IMR-90 (cell line): ENCODE measurements around the gene RAD51B. TPM values are rescaled to one million over a fixed set of nuclear protein-coding genes. Genes with fewer than 3 reads are reported as not detected.

Experiments used
- ATAC-seq: fragments of 200-7000 bp; cut with Tn5 transposase; 2 replicates; pipeline ENCODE4 v1.9.1; 2020; ENCODE audit warnings: low read depth, mild to moderate bottlenecking, moderate library complexity
- BruUV-seq: library from RNA; stranded (reverse); fragments of 400-500 nt; replicated peaks from 2 replicates; lab custom pipeline; 2021; lab: Mats Ljungman, UMichigan
- CTCF ChIA-PET: fragments of 300-600 bp; formaldehyde crosslinking; extraction: SDS; loops from one replicate; lab custom pipeline; 2021; ENCODE audit warnings: antibody characterized with exemption; lab: Yijun Ruan, JAX
- POLR2A ChIA-PET: fragments of 300-600 bp; sonication (Branson Sonifier 250); formaldehyde crosslinking; loops from one replicate; lab custom pipeline; 2022; ENCODE audit warnings: antibody characterized with exemption; ENCODE audit not compliant: unreplicated experiment; lab: Charles Lee
- DNase-seq: peaks from one replicate; pipeline ENCODE4 v3.0.0; 2013
- H2AFZ ChIP-seq: replicated peaks from 2 replicates; pipeline ENCODE3; 2013; ENCODE audit warnings: low read length, mild to moderate bottlenecking; ENCODE audit not compliant: poor library complexity
- H2AK5ac ChIP-seq: 2 replicates; pipeline ENCODE4 v1.6.1; 2013; ENCODE audit warnings: low read depth, low read length, inconsistent platforms
- H2AK9ac ChIP-seq: replicated peaks from 2 replicates; pipeline ENCODE3; 2013; ENCODE audit warnings: mild to moderate bottlenecking, low read depth, low read length, moderate library complexity; ENCODE audit not compliant: poor library complexity
- H2BK120ac ChIP-seq: 2 replicates; pipeline ENCODE4 v1.6.1; 2013; ENCODE audit warnings: low read depth, low read length, inconsistent platforms
- H2BK15ac ChIP-seq: 3 replicates; pipeline ENCODE4 v1.6.1; 2013; ENCODE audit warnings: low read depth, low read length, inconsistent platforms
- H2BK20ac ChIP-seq: 2 replicates; pipeline ENCODE4 v1.6.1; 2013; ENCODE audit warnings: low read depth, mild to moderate bottlenecking, inconsistent platforms, low read length, moderate library complexity
- H2BK5ac ChIP-seq: 2 replicates; pipeline ENCODE4 v1.6.1; 2013; ENCODE audit warnings: mild to moderate bottlenecking, low read depth, low read length, inconsistent platforms; ENCODE audit not compliant: poor library complexity, severe bottlenecking
- H3K14ac ChIP-seq: replicated peaks from 2 replicates; pipeline ENCODE4 v1.6.1; 2013; ENCODE audit warnings: low read depth, low read length, inconsistent platforms
- H3K18ac ChIP-seq: 2 replicates; pipeline ENCODE4 v1.6.1; 2013; ENCODE audit warnings: low read depth, low read length, control low read depth
- H3K23ac ChIP-seq: 2 replicates; pipeline ENCODE4 v1.6.1; 2013; ENCODE audit warnings: low read depth, low read length, inconsistent platforms
- H3K27ac ChIP-seq: 2 replicates; pipeline ENCODE4 v1.5.1; 2013; ENCODE audit warnings: mild to moderate bottlenecking, control low read depth, low read length; ENCODE audit not compliant: insufficient read depth
- H3K27me3 ChIP-seq: 2 replicates; pipeline ENCODE4 v1.6.1; 2013; ENCODE audit warnings: low read length; ENCODE audit not compliant: control insufficient read depth, insufficient read depth
- H3K36me3 ChIP-seq: 2 replicates; pipeline ENCODE4 v1.6.1; 2013; ENCODE audit warnings: low read length, mixed read lengths; ENCODE audit not compliant: control insufficient read depth, insufficient read depth
- H3K4ac ChIP-seq: 2 replicates; pipeline ENCODE4 v1.6.1; 2013; ENCODE audit warnings: low read depth, low read length, inconsistent platforms
- H3K4me1 ChIP-seq: 2 replicates; pipeline ENCODE4 v1.6.1; 2013; ENCODE audit warnings: low read length, mixed read lengths; ENCODE audit not compliant: control insufficient read depth, insufficient read depth
- H3K4me2 ChIP-seq: 2 replicates; pipeline ENCODE4 v1.6.1; 2013; ENCODE audit warnings: low read depth, mild to moderate bottlenecking, control low read depth, low read length, moderate library complexity
- H3K4me3 ChIP-seq: 2 replicates; pipeline ENCODE4 v1.5.1; 2013; ENCODE audit warnings: low read depth, mild to moderate bottlenecking, control low read depth, low read length, moderate library complexity; ENCODE audit not compliant: insufficient read depth
- H3K56ac ChIP-seq: 2 replicates; pipeline ENCODE4 v1.6.1; 2013; ENCODE audit warnings: low read length, inconsistent platforms; ENCODE audit not compliant: insufficient read depth; ENCODE audit errors: extremely low read depth
- H3K79me1 ChIP-seq, 2 experiments: 2 replicates each; pipeline ENCODE4 v1.6.1; 2013; ENCODE audit warnings: low read length in 2 of 2, inconsistent platforms in 1 of 2, low read depth in 1 of 2
- H3K9ac ChIP-seq: 2 replicates; pipeline ENCODE4 v1.6.1; 2013; ENCODE audit warnings: low read depth, low read length, control low read depth
- H3K9me1 ChIP-seq: 2 replicates; pipeline ENCODE4 v1.6.1; 2013; ENCODE audit warnings: low read length, inconsistent platforms; ENCODE audit not compliant: insufficient read depth
- H3K9me3 ChIP-seq: 2 replicates; pipeline ENCODE4 v1.6.1; 2013; ENCODE audit warnings: low read length; ENCODE audit not compliant: control insufficient read depth, insufficient read depth
- H4K20me1 ChIP-seq: 2 replicates; pipeline ENCODE4 v1.6.1; 2013; ENCODE audit warnings: low read length, inconsistent platforms; ENCODE audit not compliant: insufficient read depth
- H4K5ac ChIP-seq: 2 replicates; pipeline ENCODE4 v1.6.1; 2013; ENCODE audit warnings: mild to moderate bottlenecking, low read depth, low read length, control low read depth
- H4K8ac ChIP-seq, 2 experiments: 2 replicates each; pipeline ENCODE4 v1.6.1; 2013; ENCODE audit warnings: low read depth in 2 of 2, low read length in 2 of 2, control low read depth in 1 of 2, inconsistent platforms in 1 of 2
- H4K91ac ChIP-seq: 2 replicates; pipeline ENCODE4 v1.6.1; 2013; ENCODE audit warnings: low read depth, low read length, inconsistent platforms; ENCODE audit not compliant: insufficient read depth
- BHLHE40 ChIP-seq: fragments of 150-350 bp; IDR thresholded peaks from 2 replicates; pipeline ENCODE4 v1.6.1; 2016; ENCODE audit warnings: mild to moderate bottlenecking, low read depth, low read length
- CEBPB ChIP-seq: IDR thresholded peaks from 2 replicates; pipeline ENCODE4 v1.6.1; 2012; ENCODE audit warnings: low read depth, low read length, improper control_type of control experiment
- MAFK ChIP-seq: IDR thresholded peaks from 2 replicates; pipeline ENCODE4 v1.6.1; 2012; ENCODE audit warnings: low read depth, low read length, improper control_type of control experiment
- MAZ ChIP-seq: IDR thresholded peaks from 2 replicates; pipeline ENCODE4 v1.6.1; 2012; ENCODE audit warnings: low read depth, mild to moderate bottlenecking, low read length, improper control_type of control experiment, moderate library complexity, borderline replicate concordance
- NFE2L2 ChIP-seq: fragments of 150-350 bp; IDR thresholded peaks from 2 replicates; pipeline ENCODE4 v1.6.1; 2016; ENCODE audit warnings: low read depth, mild to moderate bottlenecking, low read length
- RFX5 ChIP-seq: IDR thresholded peaks from 2 replicates; pipeline ENCODE4 v1.8.0; 2012; ENCODE audit warnings: low read depth, mild to moderate bottlenecking, low read length, moderate library complexity
- SMC3 ChIP-seq: fragments of 150-350 bp; IDR thresholded peaks from 2 replicates; pipeline ENCODE4 v1.6.1; 2016; ENCODE audit warnings: low read depth, mild to moderate bottlenecking, antibody characterized with exemption, low read length, moderate library complexity
- WGBS, 2 experiments: methylation state at CpG; one replicate each; pipeline versions ENCODE4 v1.1.5 to v1.1.7; 2013; ENCODE audit warnings: missing lambda C conversion rate in 2 of 2; ENCODE audit not compliant: insufficient read length in 1 of 2; ENCODE audit errors: extremely low coverage in 2 of 2; 5-methylcytosine and 5-hydroxymethylcytosine counted together
- dilution Hi-C: fragments of 300-500 bp; cut with HindIII; formaldehyde crosslinking; loops from one replicate; pipeline ENCODE4 v1.14.3; 2018; ENCODE audit warnings: low sequenced_read_pairs; ENCODE audit not compliant: unreplicated experiment
- in situ Hi-C: fragments of 300-500 bp; cut with MboI; formaldehyde crosslinking; loops from 3 replicates; pipeline ENCODE4 v1.14.3; 2019; ENCODE audit warnings: low sequenced_read_pairs, inconsistent platforms, mixed read lengths
- intact Hi-C: fragments of 100-400 bp; cut with micrococcal nuclease; formaldehyde crosslinking; loops from 2 replicates; pipeline ENCODE4 v1.10.0; 2022
- polyA plus RNA-seq, 3 experiments: library from polyadenylated mRNA; depleted of rRNA; stranded (reverse); fragments of >200 nt; gene quantifications; 2 replicates each; pipeline ENCODE4 v1.2.3, GENCODE V29; 2012; ENCODE audit warnings: low replicate concordance in 1 of 3
- total RNA-seq: library from RNA; depleted of rRNA; stranded (reverse); fragments of >200 nt; gene quantifications from 2 replicates; pipeline ENCODE4 v1.2.3, GENCODE V29; 2012
- TF ChIP-seq, protein P1 (sequence below): conservative IDR thresholded peaks from 2 replicates; pipeline ENCODE4 v1.5.1; 2012; ENCODE audit warnings: mild to moderate bottlenecking, low read depth, low read length, improper control_type of control experiment
- TF ChIP-seq, protein P2 (sequence below): fragments of 150-350 bp; IDR thresholded peaks from 2 replicates; pipeline ENCODE4 v1.6.1; 2017; ENCODE audit warnings: mild to moderate bottlenecking, antibody characterized with exemption, low read length, low read depth

The RAD51B gene
- total and polyA plus RNA-seq, 2 of the 4 experiments (the other 2 are of a cell fraction) = 5.1 to 18.8 TPM

DNA sequence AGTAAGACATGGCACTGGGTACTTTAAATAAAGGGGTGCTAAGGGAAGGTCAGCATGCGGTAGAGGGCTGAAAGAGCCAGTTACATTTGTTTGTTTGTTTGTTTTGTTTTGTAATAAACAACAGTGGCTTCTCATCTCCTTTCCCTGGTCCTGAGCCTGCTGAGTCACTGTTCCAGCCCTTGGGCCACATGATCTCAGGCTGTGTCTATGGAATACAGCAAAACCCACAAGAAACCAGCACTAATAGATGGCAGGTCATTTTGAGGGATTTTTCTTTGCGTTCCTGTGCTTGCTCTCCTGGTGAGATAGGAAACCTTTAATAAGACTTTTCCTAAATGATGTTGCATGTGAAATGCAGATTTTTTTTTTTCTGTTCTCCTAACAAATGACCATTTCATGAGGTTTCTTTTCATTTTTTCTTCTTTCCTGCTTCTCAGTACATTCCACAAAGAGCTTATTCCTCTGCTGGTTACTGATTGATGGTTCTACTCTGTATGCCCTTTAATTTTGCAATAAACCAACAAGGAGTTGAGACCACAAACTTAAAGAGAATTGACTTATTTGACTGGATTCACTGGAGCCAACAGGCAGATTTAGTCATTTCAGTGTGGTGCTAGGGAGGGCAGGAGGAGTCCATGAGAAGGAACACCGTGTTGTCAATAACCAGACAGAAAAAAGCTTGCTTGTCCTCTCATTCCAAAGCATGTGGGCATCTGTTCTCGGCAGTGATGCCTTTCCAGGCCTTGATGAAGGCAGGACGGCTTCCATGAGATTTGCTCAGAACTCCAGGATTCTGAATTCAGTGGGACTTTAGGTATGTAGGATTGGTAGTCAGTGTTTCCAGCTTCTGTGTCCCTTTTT, 459.2 kb downstream of the RAD51B start:
- H3K9ac ChIP-seq = no peak overlapping the region
- intact Hi-C loops = no loop called here
- peaks cover 5% of the 10 kb centered on the region; the same call in 1 of the 2 replicates for H3K9me1 ChIP-seq
- H3K18ac ChIP-seq = peak overlapping the region; percentile 74
- peak; percentile 94 for ATAC-seq
- H3K4me2 ChIP-seq = no peak overlapping the region
- H2BK5ac ChIP-seq = peak overlapping the region; percentile 8
- no peaks in the 10 kb centered on the region for H4K20me1 ChIP-seq
- ChIA-PET POLR2A (no interaction called here), CTCF (interaction anchor here (0.7 kb wide), 1 partner anchor 112 kb away, joined by 3 read pairs; no protein-coding TSS in a partner anchor)
- H4K91ac ChIP-seq = no peak overlapping the region
- H3K36me3 ChIP-seq = no peaks in the 10 kb centered on the region
- peak overlapping the region; percentile 40; the same call in 1 of the 2 replicates for H2BK20ac ChIP-seq
- H3K4ac ChIP-seq = peak overlapping the region; percentile 88
- peak overlapping the region; percentile 88 for H3K14ac ChIP-seq
- H2BK120ac ChIP-seq = peak overlapping the region; percentile 67
- no peaks in the 10 kb centered on the region for H3K9me3 ChIP-seq
- peak; percentile 64 for DNase-seq
- H2AK5ac ChIP-seq = peak overlapping the region; percentile 76; the same call in 1 of the 2 replicates
- H4K8ac ChIP-seq = peak overlapping the region in 1 of 2 experiments; percentile 58; a peak in 2 of 4 replicates
- dilution Hi-C loops = no loop called here
- H3K4me1 ChIP-seq = peaks cover 3% of the 10 kb centered on the region
- peak overlapping the region; percentile 71 for H2AFZ ChIP-seq
- H3K4me3 ChIP-seq = no peak overlapping the region
- H2BK15ac ChIP-seq = peak overlapping the region; percentile 41; the same call in 2 of the 3 replicates
- H3K23ac ChIP-seq = peak overlapping the region; percentile 60; the same call in 1 of the 2 replicates
- in situ Hi-C loops = no loop called here
- peak overlapping the region; percentile 71 for H4K5ac ChIP-seq
- H3K27ac ChIP-seq = peak overlapping the region; percentile 25; the same call in 1 of the 2 replicates
- TF ChIP-seq SMC3 = no peak
- TF ChIP-seq BHLHE40 = no peak
- TF ChIP-seq, protein P1, sequence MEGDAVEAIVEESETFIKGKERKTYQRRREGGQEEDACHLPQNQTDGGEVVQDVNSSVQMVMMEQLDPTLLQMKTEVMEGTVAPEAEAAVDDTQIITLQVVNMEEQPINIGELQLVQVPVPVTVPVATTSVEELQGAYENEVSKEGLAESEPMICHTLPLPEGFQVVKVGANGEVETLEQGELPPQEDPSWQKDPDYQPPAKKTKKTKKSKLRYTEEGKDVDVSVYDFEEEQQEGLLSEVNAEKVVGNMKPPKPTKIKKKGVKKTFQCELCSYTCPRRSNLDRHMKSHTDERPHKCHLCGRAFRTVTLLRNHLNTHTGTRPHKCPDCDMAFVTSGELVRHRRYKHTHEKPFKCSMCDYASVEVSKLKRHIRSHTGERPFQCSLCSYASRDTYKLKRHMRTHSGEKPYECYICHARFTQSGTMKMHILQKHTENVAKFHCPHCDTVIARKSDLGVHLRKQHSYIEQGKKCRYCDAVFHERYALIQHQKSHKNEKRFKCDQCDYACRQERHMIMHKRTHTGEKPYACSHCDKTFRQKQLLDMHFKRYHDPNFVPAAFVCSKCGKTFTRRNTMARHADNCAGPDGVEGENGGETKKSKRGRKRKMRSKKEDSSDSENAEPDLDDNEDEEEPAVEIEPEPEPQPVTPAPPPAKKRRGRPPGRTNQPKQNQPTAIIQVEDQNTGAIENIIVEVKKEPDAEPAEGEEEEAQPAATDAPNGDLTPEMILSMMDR = no peak
- TF ChIP-seq RFX5 = no peak
- TF ChIP-seq, protein P2, sequence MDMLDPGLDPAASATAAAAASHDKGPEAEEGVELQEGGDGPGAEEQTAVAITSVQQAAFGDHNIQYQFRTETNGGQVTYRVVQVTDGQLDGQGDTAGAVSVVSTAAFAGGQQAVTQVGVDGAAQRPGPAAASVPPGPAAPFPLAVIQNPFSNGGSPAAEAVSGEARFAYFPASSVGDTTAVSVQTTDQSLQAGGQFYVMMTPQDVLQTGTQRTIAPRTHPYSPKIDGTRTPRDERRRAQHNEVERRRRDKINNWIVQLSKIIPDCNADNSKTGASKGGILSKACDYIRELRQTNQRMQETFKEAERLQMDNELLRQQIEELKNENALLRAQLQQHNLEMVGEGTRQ = peak; percentile 74; the same call in 1 of the 2 replicates
- peak; percentile 83 for TF ChIP-seq NFE2L2
- TF ChIP-seq MAFK = no peak
- TF ChIP-seq MAZ = no peak
- TF ChIP-seq CEBPB = no peak
- WGBS, 2 experiments = 100% methylated on average over 1 of the region's 5 CpGs; no CpG with 5 or more reads in 1 of the 2 experiments
- no TSS peak for BruUV-seq
- H2AK9ac ChIP-seq = peak overlapping the region; percentile 23
- H3K27me3 ChIP-seq = no peaks in the 10 kb centered on the region
- H3K56ac ChIP-seq = no peak overlapping the region
- H3K79me1 ChIP-seq = no peaks in the 10 kb centered on the region; a peak in 1 of 4 replicates
